HepG2 (cell line): Measurements from ENCODE around the gene FAIM. TPM values are rescaled to one million over a fixed set of nuclear protein-coding genes. Genes with fewer than 3 reads are reported as not detected.

Experiments used
- ATAC-seq: fragments of 200-7000 bp; cut with Tn5 transposase; 3 replicates; pipeline ENCODE4 v1.9.1; 2020; ENCODE audit warnings: mild to moderate bottlenecking, moderate library complexity
- BruUV-seq: library from RNA; stranded (reverse); fragments of 400-500 nt; replicated peaks from 2 replicates; lab custom pipeline; 2021; lab: Mats Ljungman, UMichigan
- CTCF ChIA-PET: fragments of 300-600 bp; formaldehyde crosslinking; extraction: SDS; loops from one replicate; lab custom pipeline; 2021; ENCODE audit warnings: low total read pairs, inconsistent platforms, low intra/inter-chr PET ratio; lab: Yijun Ruan, JAX
- POLR2A ChIA-PET: fragments of 350-600 bp; sonication (Branson Sonifier 250); formaldehyde crosslinking; loops from one replicate; lab custom pipeline; 2020; ENCODE audit warnings: antibody characterized with exemption, inconsistent platforms; lab: Yijun Ruan, JAX
- DNase-seq: peaks from one replicate; pipeline ENCODE4 v3.0.0-alpha.2; 2015; ENCODE audit warnings: low spot score
- FAIRE-seq: peaks from 3 replicates; lab custom pipeline; 2011; peaks lifted over from hg19 to GRCh38; lab: Jason Lieb, UNC
- H2AFZ ChIP-seq: one replicate; pipeline ENCODE4 v1.6.1; 2011; ENCODE audit warnings: low read length, inconsistent platforms
- H3K27ac ChIP-seq: fragments of 300-600 bp; 3 replicates; pipeline ENCODE4 v1.8.0; 2011; ENCODE audit warnings: mixed run types, mild to moderate bottlenecking, mixed read lengths, low read length, inconsistent platforms; ENCODE audit not compliant: insufficient read depth; ENCODE audit errors: extremely low read length
- H3K27me3 ChIP-seq, 2 experiments: fragments of 200-600 bp in 1 of 2; 2 replicates in 1 of 2; 3 replicates in 1 of 2; pipeline versions ENCODE4 v1.6.0 to v1.8.0; 2011; ENCODE audit warnings: low read length in 2 of 2, mild to moderate bottlenecking in 2 of 2, moderate library complexity in 2 of 2, inconsistent platforms in 1 of 2; ENCODE audit not compliant: insufficient read depth in 2 of 2, control insufficient read depth in 1 of 2
- H3K36me3 ChIP-seq, 2 experiments: fragments of 200-600 bp in 1 of 2; replicated peaks in 1 of 2; 2 replicates in 1 of 2; 3 replicates in 1 of 2; pipeline versions ENCODE4 v1.5.1 to v1.8.0; 2011; ENCODE audit warnings: low read length in 2 of 2, inconsistent platforms in 1 of 2; ENCODE audit not compliant: insufficient read depth in 2 of 2, control insufficient read depth in 1 of 2
- H3K4me1 ChIP-seq: 2 replicates; pipeline ENCODE4 v1.5.1; 2012; ENCODE audit warnings: low read length, inconsistent platforms; ENCODE audit not compliant: insufficient read depth
- H3K4me2 ChIP-seq: 2 replicates; pipeline ENCODE4 v1.6.0; 2011; ENCODE audit warnings: low read depth, low read length, inconsistent platforms
- H3K4me3 ChIP-seq, 3 experiments: fragments of 200-600 bp in 1 of 3; sonication (generic), shearing (Covaris generic) in 1 of 3; replicated peaks in 1 of 3; 2 replicates each; pipeline ENCODE4 v1.5.1; 2011 to 2016; ENCODE audit warnings: low read length in 3 of 3, inconsistent platforms in 2 of 3, low read depth in 2 of 3, mild to moderate bottlenecking in 2 of 3, control low read depth in 1 of 3, mixed read lengths in 1 of 3; ENCODE audit not compliant: insufficient read depth in 1 of 3
- H3K79me2 ChIP-seq: one replicate; pipeline ENCODE4 v1.6.1; 2011; ENCODE audit warnings: low read length, inconsistent platforms; ENCODE audit not compliant: insufficient read depth
- H3K9ac ChIP-seq: 2 replicates; pipeline ENCODE4 v1.6.0; 2011; ENCODE audit warnings: mild to moderate bottlenecking, low read depth, low read length, inconsistent platforms; ENCODE audit not compliant: insufficient read depth
- H3K9me3 ChIP-seq: 2 replicates; pipeline ENCODE4 v1.5.1; 2012; ENCODE audit warnings: mild to moderate bottlenecking, low read length
- H4K20me1 ChIP-seq: 2 replicates; pipeline ENCODE4 v1.6.0; 2011; ENCODE audit warnings: inconsistent platforms, mild to moderate bottlenecking, low read length, moderate library complexity; ENCODE audit not compliant: insufficient read depth
- AGO2 ChIP-seq: fragments of 200-400 bp; formaldehyde crosslinking; optimal IDR thresholded peaks from 2 replicates; pipeline ENCODE3; 2017; ENCODE audit warnings: mild to moderate bottlenecking, low read depth, low read length, moderate library complexity
- BRCA1 ChIP-seq: sonication (generic); formaldehyde crosslinking; IDR thresholded peaks from 2 replicates; pipeline ENCODE4 v1.4.0; 2020; ENCODE audit warnings: missing genetic modification reagents
- GATAD1 ChIP-seq: IDR thresholded peaks from 2 replicates; pipeline ENCODE4 v1.6.1; 2016; ENCODE audit warnings: missing genetic modification reagents, missing compliant biosample characterization
- MYPOP ChIP-seq: sonication (generic); formaldehyde crosslinking; IDR thresholded peaks from 2 replicates; pipeline ENCODE4 v1.8.1; 2023; ENCODE audit warnings: mild to moderate bottlenecking, moderate library complexity, missing genetic modification reagents
- NR1H2 ChIP-seq: sonication (generic); formaldehyde crosslinking; IDR thresholded peaks from 2 replicates; pipeline ENCODE4 v1.8.1; 2022; ENCODE audit warnings: low read depth, missing genetic modification reagents, borderline replicate concordance
- ZBTB42 ChIP-seq: sonication (generic); formaldehyde crosslinking; IDR thresholded peaks from 2 replicates; pipeline ENCODE4 v1.5.0; 2020; ENCODE audit warnings: mild to moderate bottlenecking, missing genetic modification reagents
- ZNF253 ChIP-seq: sonication (generic); formaldehyde crosslinking; IDR thresholded peaks from 2 replicates; pipeline ENCODE4 v1.8.0; 2022; ENCODE audit warnings: mild to moderate bottlenecking, missing genetic modification reagents, borderline replicate concordance
- ZNF577 ChIP-seq: sonication (generic); formaldehyde crosslinking; IDR thresholded peaks from 2 replicates; pipeline ENCODE4 v1.4.0; 2020; ENCODE audit warnings: mild to moderate bottlenecking, low read depth, missing genetic modification reagents, borderline replicate concordance
- ZNF687 ChIP-seq: sonication (generic); formaldehyde crosslinking; IDR thresholded peaks from 2 replicates; pipeline ENCODE4 v1.5.1; 2020; ENCODE audit warnings: mild to moderate bottlenecking, missing genetic modification reagents, moderate library complexity
- WGBS: methylation state at CpG from one replicate; pipeline ENCODE4 v1.1.6; 2017; ENCODE audit warnings: low lambda C conversion rate; 5-methylcytosine and 5-hydroxymethylcytosine counted together
- in situ Hi-C: cut with HindIII; loops from 2 replicates; pipeline ENCODE4 v1.10.0; 2017; ENCODE audit warnings: low pct_unique_long_range_greater_than_20kb; ENCODE audit not compliant: extremely low pct_ligation_motif_present
- intact Hi-C: fragments of 100-400 bp; cut with micrococcal nuclease; formaldehyde crosslinking; loops from one replicate; pipeline ENCODE4 v1.10.0; 2022; ENCODE audit not compliant: unreplicated experiment
- polyA plus RNA-seq, 8 experiments: library from polyadenylated mRNA; depleted of rRNA in 3 of 8; stranded (reverse) in 7 of 8; unstranded in 1 of 8; fragments of >200 nt; fragmentation: Illumina TruSeq in 4 of 8; extraction: Trizol in 4 of 8; gene quantifications; 2 replicates each; pipeline versions ENCODE4 v1.2.1 to v1.2.3, GENCODE V29; 2011 to 2016; ENCODE audit warnings: low read depth in 4 of 8, missing spikeins in 1 of 8, mixed read lengths in 1 of 8; ENCODE audit not compliant: insufficient read depth in 1 of 8
- total RNA-seq, 5 experiments: library from RNA; depleted of rRNA; stranded (reverse); fragments of >200 nt; fragmentation: Illumina TruSeq; extraction: Trizol; gene quantifications; 2 replicates each; pipeline ENCODE4 v1.2.3, GENCODE V29; 2016; ENCODE audit warnings: low read depth in 1 of 5
- TF ChIP-seq, protein P1 (sequence below): sonication (generic); formaldehyde crosslinking; IDR thresholded peaks from 2 replicates; pipeline ENCODE4 v1.4.0; 2020; ENCODE audit warnings: missing genetic modification reagents, borderline replicate concordance
- TF ChIP-seq, protein P2 (sequence below): fragments of 450-650 bp; IDR thresholded peaks from 2 replicates; pipeline ENCODE4 v1.6.1; 2017

The FAIM gene
- total and polyA plus RNA-seq, 2 of the 13 experiments (the other 11 are each of a cell fraction or from before 2014, with no cell fraction given), result 4.3 to 25.8 TPM

GRCh38 chr3:138646513-138646912 lies 37.9 kb downstream of the FAIM start (continued):
- TF ChIP-seq, protein P1, sequence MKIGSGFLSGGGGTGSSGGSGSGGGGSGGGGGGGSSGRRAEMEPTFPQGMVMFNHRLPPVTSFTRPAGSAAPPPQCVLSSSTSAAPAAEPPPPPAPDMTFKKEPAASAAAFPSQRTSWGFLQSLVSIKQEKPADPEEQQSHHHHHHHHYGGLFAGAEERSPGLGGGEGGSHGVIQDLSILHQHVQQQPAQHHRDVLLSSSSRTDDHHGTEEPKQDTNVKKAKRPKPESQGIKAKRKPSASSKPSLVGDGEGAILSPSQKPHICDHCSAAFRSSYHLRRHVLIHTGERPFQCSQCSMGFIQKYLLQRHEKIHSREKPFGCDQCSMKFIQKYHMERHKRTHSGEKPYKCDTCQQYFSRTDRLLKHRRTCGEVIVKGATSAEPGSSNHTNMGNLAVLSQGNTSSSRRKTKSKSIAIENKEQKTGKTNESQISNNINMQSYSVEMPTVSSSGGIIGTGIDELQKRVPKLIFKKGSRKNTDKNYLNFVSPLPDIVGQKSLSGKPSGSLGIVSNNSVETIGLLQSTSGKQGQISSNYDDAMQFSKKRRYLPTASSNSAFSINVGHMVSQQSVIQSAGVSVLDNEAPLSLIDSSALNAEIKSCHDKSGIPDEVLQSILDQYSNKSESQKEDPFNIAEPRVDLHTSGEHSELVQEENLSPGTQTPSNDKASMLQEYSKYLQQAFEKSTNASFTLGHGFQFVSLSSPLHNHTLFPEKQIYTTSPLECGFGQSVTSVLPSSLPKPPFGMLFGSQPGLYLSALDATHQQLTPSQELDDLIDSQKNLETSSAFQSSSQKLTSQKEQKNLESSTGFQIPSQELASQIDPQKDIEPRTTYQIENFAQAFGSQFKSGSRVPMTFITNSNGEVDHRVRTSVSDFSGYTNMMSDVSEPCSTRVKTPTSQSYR, result no peak
- TF ChIP-seq ZNF253 (CRISPR knock-in tag), result no peak
- TF ChIP-seq, protein P2, sequence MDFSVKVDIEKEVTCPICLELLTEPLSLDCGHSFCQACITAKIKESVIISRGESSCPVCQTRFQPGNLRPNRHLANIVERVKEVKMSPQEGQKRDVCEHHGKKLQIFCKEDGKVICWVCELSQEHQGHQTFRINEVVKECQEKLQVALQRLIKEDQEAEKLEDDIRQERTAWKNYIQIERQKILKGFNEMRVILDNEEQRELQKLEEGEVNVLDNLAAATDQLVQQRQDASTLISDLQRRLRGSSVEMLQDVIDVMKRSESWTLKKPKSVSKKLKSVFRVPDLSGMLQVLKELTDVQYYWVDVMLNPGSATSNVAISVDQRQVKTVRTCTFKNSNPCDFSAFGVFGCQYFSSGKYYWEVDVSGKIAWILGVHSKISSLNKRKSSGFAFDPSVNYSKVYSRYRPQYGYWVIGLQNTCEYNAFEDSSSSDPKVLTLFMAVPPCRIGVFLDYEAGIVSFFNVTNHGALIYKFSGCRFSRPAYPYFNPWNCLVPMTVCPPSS, result no peak
- TF ChIP-seq BRCA1 (CRISPR knock-in tag), result no peak
- no peak for TF ChIP-seq NR1H2 (CRISPR knock-in tag)
- TF ChIP-seq ZBTB42 (CRISPR knock-in tag), result no peak
- no peak for TF ChIP-seq GATAD1 (CRISPR knock-in tag)
- no peak for TF ChIP-seq ZNF577 (CRISPR knock-in tag)

- H3K9ac ChIP-seq, result no peak overlapping the region
- no peak for FAIRE-seq
- H3K4me2 ChIP-seq, result no peak overlapping the region
- peaks cover 4 to 23% of the 10 kb centered on the region in 2 experiments; a peak in 3 of 5 replicates for H3K36me3 ChIP-seq
- BruUV-seq, result no TSS peak
- DNase-seq, result no peak
- intact Hi-C loops, result no loop called here
- POLR2A ChIA-PET, result no interaction called here
- no peak overlapping the region for H2AFZ ChIP-seq
- no peaks in the 10 kb centered on the region for H3K4me1 ChIP-seq
- H4K20me1 ChIP-seq, result no peaks in the 10 kb centered on the region
- 98% methylated on average over 3 of the region's 5 CpGs for WGBS
- H3K4me3 ChIP-seq, result no peak overlapping the region
- peaks cover 17% of the 10 kb centered on the region; the same call in 1 of the 2 replicates for H3K9me3 ChIP-seq
- H3K79me2 ChIP-seq, result no peaks in the 10 kb centered on the region
- ATAC-seq, result peak; percentile 32; the same call in 1 of the 3 replicates
- CTCF ChIA-PET, result no interaction called here
- no peaks in the 10 kb centered on the region for H3K27me3 ChIP-seq
- in situ Hi-C loops, result no loop called here
- H3K27ac ChIP-seq, result no peak overlapping the region
- TF ChIP-seq AGO2, result peak; percentile 46
- no peak for TF ChIP-seq MYPOP (CRISPR knock-in tag)
- peak; percentile 35; the same call in 1 of the 2 replicates for TF ChIP-seq ZNF687
Observed at GRCh38 chr3:138649134-138649533, 40.6 kb downstream of the FAIM start.
